K562 (cell line): ENCODE data around the gene BORCS8. TPM values are rescaled to one million over a fixed set of nuclear protein-coding genes. Genes with fewer than 3 reads are reported as not detected.
A peak's percentile ranks its signal among the peaks of the same experiment; 100 is the strongest.

Experiments
- ARHGAP35 ChIP-seq: fragments of 450-650 bp; IDR thresholded peaks from 2 replicates; pipeline ENCODE4 v1.6.1; 2018; ENCODE audit not compliant: partially characterized antibody
- ATF6 ChIP-seq: sonication (generic); formaldehyde crosslinking; IDR thresholded peaks from 2 replicates; pipeline ENCODE4 v1.4.0; 2020; ENCODE audit warnings: mild to moderate bottlenecking, missing genetic modification reagents
- BCL6 ChIP-seq: fragments of 250-450 bp; sonication (Bioruptor Pico); IDR thresholded peaks from 2 replicates; pipeline ENCODE4 v1.4.0; 2020
- BDP1 ChIP-seq: IDR thresholded peaks from 3 replicates; pipeline ENCODE4 v1.6.1; 2011; ENCODE audit not compliant: insufficient read length, insufficient read depth
- BRCA1 ChIP-seq, 2 experiments: fragments of 450-650 bp in 1 of 2; sonication (generic) in 1 of 2; formaldehyde crosslinking in 1 of 2; IDR thresholded peaks; 2 replicates each; pipeline versions ENCODE4 v1.5.0 to v1.6.1; 2017 to 2020; ENCODE audit warnings: mild to moderate bottlenecking in 1 of 2, missing genetic modification reagents in 1 of 2
- CBFA2T3 ChIP-seq: fragments of 450-650 bp; IDR thresholded peaks from 2 replicates; pipeline ENCODE4 v1.6.1; 2017
- CHD2 ChIP-seq: IDR thresholded peaks from 2 replicates; pipeline ENCODE4 v1.6.1; 2011; ENCODE audit warnings: low read depth, low read length
- CREB5 ChIP-seq: fragments of 250-450 bp; sonication (Bioruptor Pico); IDR thresholded peaks from 2 replicates; pipeline ENCODE4 v1.5.0; 2020; ENCODE audit warnings: mild to moderate bottlenecking
- DACH1 ChIP-seq: fragments of 450-650 bp; IDR thresholded peaks from 2 replicates; pipeline ENCODE4 v1.6.1; 2018; ENCODE audit not compliant: partially characterized antibody
- DDX20 ChIP-seq: fragments of 450-650 bp; IDR thresholded peaks from 2 replicates; pipeline ENCODE4 v1.6.1; 2016; ENCODE audit warnings: missing genetic modification characterization, low read depth, mild to moderate bottlenecking, missing compliant biosample characterization, moderate library complexity
- EZH2 ChIP-seq: IDR thresholded peaks from 2 replicates; pipeline ENCODE4 v1.6.1; 2012; ENCODE audit warnings: low read depth, mild to moderate bottlenecking, inconsistent platforms, low read length, borderline replicate concordance
- ILK ChIP-seq: fragments of 450-650 bp; IDR thresholded peaks from 2 replicates; pipeline ENCODE4 v1.6.1; 2016; ENCODE audit warnings: missing genetic modification characterization, low read depth, mild to moderate bottlenecking, missing compliant biosample characterization, moderate library complexity, borderline replicate concordance
- KLF16 ChIP-seq: IDR thresholded peaks from 2 replicates; pipeline ENCODE4 v1.6.1; 2016; ENCODE audit warnings: antibody characterized with exemption
- MIER1 ChIP-seq: fragments of 450-650 bp; IDR thresholded peaks from 2 replicates; pipeline ENCODE4 v1.6.1; 2016; ENCODE audit warnings: antibody characterized with exemption, mild to moderate bottlenecking, low read depth
- MXI1 ChIP-seq: IDR thresholded peaks from 2 replicates; pipeline ENCODE4 v1.6.1; 2011; ENCODE audit warnings: low read depth, mild to moderate bottlenecking, improper control_type of control experiment, low read length
- NFIC ChIP-seq: fragments of 450-650 bp; IDR thresholded peaks from 2 replicates; pipeline ENCODE4 v1.6.1; 2017; ENCODE audit warnings: mild to moderate bottlenecking, inconsistent platforms
- NFXL1 ChIP-seq: fragments of 450-650 bp; formaldehyde crosslinking; IDR thresholded peaks from 2 replicates; pipeline ENCODE4 v1.4.0; 2021; ENCODE audit warnings: mild to moderate bottlenecking
- STAT5A ChIP-seq: IDR thresholded peaks from 2 replicates; pipeline ENCODE4 v1.6.1; 2012; ENCODE audit warnings: low read length, inconsistent platforms, borderline replicate concordance
- U2AF2 ChIP-seq: fragments of 200-400 bp; formaldehyde crosslinking; optimal IDR thresholded peaks from 2 replicates; pipeline ENCODE3; 2017; ENCODE audit warnings: low read depth, mild to moderate bottlenecking, low read length
- YBX1 ChIP-seq: fragments of 450-650 bp; IDR thresholded peaks from 2 replicates; pipeline ENCODE4 v1.7.1; 2016; ENCODE audit warnings: mild to moderate bottlenecking
- ZBTB33 ChIP-seq: sonication (generic); formaldehyde crosslinking; IDR thresholded peaks from 2 replicates; pipeline ENCODE4 v1.8.1; 2023; ENCODE audit warnings: mild to moderate bottlenecking, missing genetic modification reagents
- ZFP1 ChIP-seq: fragments of 450-650 bp; formaldehyde crosslinking; IDR thresholded peaks from 2 replicates; pipeline ENCODE4 v1.4.0; 2020; ENCODE audit warnings: mild to moderate bottlenecking, mixed read lengths
- ZNF146 ChIP-seq: IDR thresholded peaks from one replicate; pipeline ENCODE4 v1.6.1; 2018; ENCODE audit warnings: missing compliant biosample characterization; ENCODE audit not compliant: unreplicated experiment
- polyA plus RNA-seq, 8 experiments: library from polyadenylated mRNA; depleted of rRNA in 4 of 8; stranded (reverse) in 5 of 8; unstranded in 3 of 8; fragments of >200 nt; fragmentation: Nextera tagmentation in 2 of 8; fragmentation: Illumina TruSeq in 1 of 8; extraction: Ambion mirVana in 2 of 8; extraction: Trizol in 1 of 8; gene quantifications; 2 replicates each; pipeline versions ENCODE4 v1.2.1 to v1.2.3, GENCODE V29; 2011 to 2014; ENCODE audit warnings: inconsistent platforms in 1 of 8, missing spikeins in 1 of 8
- total RNA-seq, 7 experiments: library from RNA; depleted of rRNA in 6 of 7; stranded (reverse); fragments of >200 nt in 6 of 7; fragmentation: Illumina TruSeq in 2 of 7; extraction: Trizol in 2 of 7; gene quantifications; 2 replicates each; pipeline versions ENCODE4 v1.2.1 to v1.2.3, GENCODE V29; 2011 to 2021; ENCODE audit warnings: low replicate concordance in 1 of 7
- TF ChIP-seq, protein P1 (sequence below): fragments of 450-650 bp; formaldehyde crosslinking; IDR thresholded peaks from 2 replicates; pipeline ENCODE4 v1.4.0; 2020; ENCODE audit warnings: mild to moderate bottlenecking, moderate library complexity

Gene BORCS8
- total and polyA plus RNA-seq, 9 of the 15 experiments (the other 6 are each of a cell fraction or from before 2014, with no cell fraction given), result 4.6 to 33.6 (median 16.3) TPM

DNA sequence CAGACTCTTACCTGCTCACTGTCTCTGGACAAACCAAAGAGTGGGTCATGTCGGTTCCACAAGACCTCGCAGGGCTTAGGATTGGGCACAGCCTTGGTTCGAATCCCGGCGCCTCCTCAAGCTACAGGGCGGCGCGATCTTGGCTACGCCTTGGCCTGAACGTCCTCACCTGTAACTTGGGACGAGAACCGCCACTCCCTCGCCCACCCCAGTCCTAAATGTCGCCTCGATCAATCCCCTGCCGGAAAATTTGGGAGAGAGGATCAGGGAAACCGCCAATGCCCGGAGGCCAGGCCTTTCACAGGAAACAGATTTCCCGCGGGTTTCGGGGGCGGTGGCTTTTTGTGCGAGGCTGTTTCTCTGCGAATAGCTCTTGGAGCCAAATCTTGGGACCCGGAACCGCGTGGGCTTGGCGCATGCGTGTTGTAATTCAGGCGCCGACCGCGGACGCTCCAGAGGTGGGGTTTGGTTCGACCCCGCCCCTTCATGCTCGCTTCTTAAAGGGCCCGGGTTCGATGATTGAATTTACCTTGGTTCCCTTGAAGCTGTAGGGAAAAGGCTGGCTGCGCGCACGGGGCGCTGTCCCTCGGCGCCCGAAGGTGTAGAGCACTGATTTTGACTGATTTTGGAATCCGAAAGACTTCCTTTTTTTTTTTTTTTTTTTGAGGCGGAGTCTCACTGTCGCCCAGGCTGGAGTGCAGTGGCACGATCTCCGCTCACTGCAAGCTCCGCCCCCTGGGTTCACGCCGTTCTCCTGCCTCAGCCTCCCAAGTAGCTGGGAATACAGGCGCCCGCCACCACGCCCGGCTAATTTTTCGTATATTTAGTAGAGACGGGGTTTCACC, 11.3 kb upstream of the BORCS8 start, which contains the start of gene NR2C2AP (continued):
- TF ChIP-seq CREB5 (CRISPR knock-in tag), result no peak
- no peak for TF ChIP-seq ZNF146 (CRISPR knock-in tag)
- no peak for TF ChIP-seq KLF16
- TF ChIP-seq U2AF2, result no peak
- TF ChIP-seq CHD2, result no peak
- no peak for TF ChIP-seq NFXL1 (CRISPR knock-in tag)
- TF ChIP-seq STAT5A, result no peak
- no peak for TF ChIP-seq ZFP1 (CRISPR knock-in tag)
- TF ChIP-seq YBX1, result no peak
- TF ChIP-seq ZBTB33 (CRISPR knock-in tag), result peak; percentile 33; the same call in 1 of the 2 replicates
- no peak for TF ChIP-seq MIER1
- no peak for TF ChIP-seq CBFA2T3
- no peak for TF ChIP-seq BRCA1 (IDR thresholded peaks at IDR 0.05)
- TF ChIP-seq BRCA1 (CRISPR knock-in tag; IDR thresholded peaks at IDR 0.05), result no peak
- TF ChIP-seq ILK (tag), result no peak
- TF ChIP-seq BDP1, result no peak
- 0 out of 2 replicates have a peak, but pooled peaks have one; percentile 5 for TF ChIP-seq NFIC
- TF ChIP-seq EZH2, result no peak
- TF ChIP-seq, protein P1, sequence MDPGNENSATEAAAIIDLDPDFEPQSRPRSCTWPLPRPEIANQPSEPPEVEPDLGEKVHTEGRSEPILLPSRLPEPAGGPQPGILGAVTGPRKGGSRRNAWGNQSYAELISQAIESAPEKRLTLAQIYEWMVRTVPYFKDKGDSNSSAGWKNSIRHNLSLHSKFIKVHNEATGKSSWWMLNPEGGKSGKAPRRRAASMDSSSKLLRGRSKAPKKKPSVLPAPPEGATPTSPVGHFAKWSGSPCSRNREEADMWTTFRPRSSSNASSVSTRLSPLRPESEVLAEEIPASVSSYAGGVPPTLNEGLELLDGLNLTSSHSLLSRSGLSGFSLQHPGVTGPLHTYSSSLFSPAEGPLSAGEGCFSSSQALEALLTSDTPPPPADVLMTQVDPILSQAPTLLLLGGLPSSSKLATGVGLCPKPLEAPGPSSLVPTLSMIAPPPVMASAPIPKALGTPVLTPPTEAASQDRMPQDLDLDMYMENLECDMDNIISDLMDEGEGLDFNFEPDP, result no peak
- TF ChIP-seq DDX20 (tag), result no peak
- TF ChIP-seq DACH1, result no peak
- no peak for TF ChIP-seq ATF6 (CRISPR knock-in tag)
- peak; percentile 75; the same call in 1 of the 2 replicates for TF ChIP-seq MXI1
- no peak for TF ChIP-seq ARHGAP35
- TF ChIP-seq BCL6 (CRISPR knock-in tag), result no peak
